ENCODE results near the gene OMP. TPM values are rescaled to one million over a fixed set of nuclear protein-coding genes. Genes with fewer than 3 reads are reported as not detected.

Gene OMP
- total and polyA plus RNA-seq, 2 donors (not counting 3 experiments of a cell fraction or from before 2014, with no cell fraction given), result 0.80 TPM; not detected in 1

- DNase-seq (ENCODE audit: low read depth, low spot score), result no peak
- peaks cover 26% of the 10 kb centered on the region for H3K4me1 ChIP-seq (ENCODE audit: control insufficient read depth, extremely low read depth, insufficient read depth, low read length)
- H3K9me3 ChIP-seq (replicated peaks; ENCODE audit: control insufficient read depth, insufficient read depth, low read length), result no peaks in the 10 kb centered on the region
- dilution Hi-C loops (cut with MboI; ENCODE audit: extremely low pct_ligation_motif_present, low sequenced_read_pairs) (no loop called here), intact Hi-C loops (cut with micrococcal nuclease) (no loop called here)
- no peaks in the 10 kb centered on the region for H3K9me1 ChIP-seq (replicated peaks; ENCODE audit: control insufficient read depth, extremely low read depth, insufficient read depth, low read length)
- no peak overlapping the region for H3K4me3 ChIP-seq (replicated peaks in 1 of 3; ENCODE audit: insufficient read depth in 1 of 3, low read depth in 1 of 3, low read length in 3 of 3)
- CTCF ChIA-PET, result interaction anchor here (6.4 kb wide), 1 partner anchor 23 kb away, joined by 148 read pairs; no protein-coding TSS in a partner anchor
- H3K4me2 ChIP-seq (ENCODE audit: insufficient read depth, low read length), result peak overlapping the region; percentile 84
- H3K9ac ChIP-seq (replicated peaks; ENCODE audit: extremely low read depth, insufficient read depth, low read length), result no peak overlapping the region
- H3K27me3 ChIP-seq (ENCODE audit: control insufficient read depth in 2 of 2, insufficient read depth in 2 of 2, low read length in 2 of 2), result no peaks in the 10 kb centered on the region
- no TSS peak for BruUV-seq (replicated peaks)
- POLR2A ChIA-PET, result no interaction called here
- no peak overlapping the region for H3K27ac ChIP-seq (ENCODE audit: insufficient read depth, low read depth, low read length)
- H3K36me3 ChIP-seq (ENCODE audit: control insufficient read depth in 2 of 2, extremely low read depth in 1 of 2, insufficient read depth in 2 of 2, low read length in 2 of 2), result no peaks in the 10 kb centered on the region
- FAIRE-seq, result no peak
- no peak for TF ChIP-seq POLR2AphosphoS5 (IDR thresholded peaks at IDR 0.05; ENCODE audit: insufficient read depth, low read depth, low read length)
- TF ChIP-seq GATA2 (IDR thresholded peaks at IDR 0.05; ENCODE audit: insufficient read depth, insufficient read length, low read depth, low read length), result no peak
- TF ChIP-seq MAX (IDR thresholded peaks at IDR 0.05; ENCODE audit: insufficient read depth, insufficient read length), result no peak
- TF ChIP-seq MYC (IDR thresholded peaks at IDR 0.05; ENCODE audit: low read depth, low read length), result no peak
- no peak for TF ChIP-seq EZH2 (IDR thresholded peaks at IDR 0.05; ENCODE audit: borderline replicate concordance, low read depth, low read length, severe bottlenecking)
- no peak for TF ChIP-seq JUN (IDR thresholded peaks at IDR 0.05; ENCODE audit: borderline replicate concordance, insufficient read depth, insufficient read length, low read depth)
- no peak for TF ChIP-seq POLR2A (IDR thresholded peaks at IDR 0.05; ENCODE audit: low read depth, low read length)
- TF ChIP-seq CTCF (IDR thresholded peaks at IDR 0.05; ENCODE audit: extremely low read depth in 1 of 2, insufficient read depth in 1 of 2, low read depth in 1 of 2, low read length in 2 of 2), result no peak
- TF ChIP-seq FOS (IDR thresholded peaks at IDR 0.05; ENCODE audit: borderline replicate concordance, insufficient read depth, low read length), result no peak
- H4K20me1 ChIP-seq (replicated peaks; ENCODE audit: control insufficient read depth, extremely low read depth, insufficient read depth, low read length), result no peaks in the 10 kb centered on the region
- no peak overlapping the region for H2AFZ ChIP-seq (ENCODE audit: low read depth, low read length)
- no peaks in the 10 kb centered on the region for H3K79me2 ChIP-seq (ENCODE audit: control insufficient read depth, insufficient read depth, low read length)
Observed at GRCh38 chr11:77067861-77068443, 34.7 kb upstream of the OMP start.

Data from endothelial cell of umbilical vein (primary cell).